H4 (cell line): Measurements from ENCODE around the gene SPATA46. TPM values are rescaled to one million over a fixed set of nuclear protein-coding genes. Genes with fewer than 3 reads are reported as not detected.

Source experiments
- DNase-seq: peaks from one replicate; pipeline ENCODE4 v3.0.0-alpha.2; 2015; ENCODE audit warnings: low spot score
- total RNA-seq: library from RNA; depleted of rRNA; stranded (reverse); fragments of >200 nt; shearing (Covaris generic); gene quantifications from 2 replicates; pipeline ENCODE4 v1.2.3, GENCODE V29; 2014

The SPATA46 gene
- total RNA-seq, 1 experiment from 2014 or later, result not detected

DNA sequence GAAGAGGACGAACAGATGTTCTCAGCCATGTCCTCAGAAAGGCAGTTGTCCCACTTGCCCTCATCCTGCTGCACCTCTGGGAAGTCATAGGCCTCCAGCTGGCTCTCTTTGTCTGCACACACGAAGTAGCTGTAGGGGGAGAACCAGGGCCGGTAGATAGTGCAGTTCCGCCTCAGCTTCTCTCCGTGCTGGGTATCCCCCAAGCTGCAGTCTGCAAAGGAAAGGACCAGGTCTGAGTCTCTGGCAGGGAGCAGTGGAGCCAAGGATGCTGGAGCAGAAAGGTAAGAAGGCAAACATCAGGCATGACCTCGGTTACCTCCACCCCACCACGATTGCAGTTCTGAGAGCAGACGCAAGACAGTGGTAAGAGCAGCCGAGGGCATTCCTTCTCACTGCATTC is 2.2 kb downstream of the SPATA46 start:
- DNase-seq, result no peak

DNA sequence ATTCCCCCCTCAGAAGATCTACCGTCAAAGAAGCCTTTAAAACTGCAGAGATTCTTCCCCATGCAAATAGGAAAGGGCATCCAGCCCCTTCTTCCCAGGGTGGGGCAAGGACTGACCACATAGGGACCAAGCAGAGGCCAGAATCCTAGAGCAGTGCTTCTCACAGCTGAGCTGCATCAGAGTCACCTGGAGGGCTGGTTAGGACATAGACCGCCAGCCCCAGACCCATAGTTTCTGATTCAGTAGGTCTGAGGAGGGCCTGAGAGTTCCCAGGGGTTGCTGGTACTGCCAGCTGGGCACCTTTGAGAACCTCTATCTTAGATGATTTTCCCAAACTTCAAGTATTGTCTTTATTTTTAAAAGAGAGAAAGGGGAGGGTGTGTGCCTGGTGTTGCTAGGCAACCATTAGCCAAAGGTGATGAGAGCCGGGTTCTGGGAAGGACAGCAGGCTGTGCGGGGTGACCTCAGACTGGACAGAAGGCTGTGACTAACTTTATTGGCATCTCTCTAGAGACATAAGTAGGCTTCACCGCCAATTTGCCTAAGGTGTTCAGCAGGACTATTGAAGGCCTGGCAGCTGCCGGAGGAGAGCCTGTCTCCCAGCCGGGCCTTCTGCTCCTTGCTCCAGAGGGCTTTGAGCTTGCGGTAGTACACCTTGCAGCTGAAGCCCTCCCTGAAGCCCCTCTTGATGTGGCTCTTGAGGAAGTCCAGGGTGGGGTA is 3.0 kb downstream of the SPATA46 start:
- no peak for DNase-seq

DNA sequence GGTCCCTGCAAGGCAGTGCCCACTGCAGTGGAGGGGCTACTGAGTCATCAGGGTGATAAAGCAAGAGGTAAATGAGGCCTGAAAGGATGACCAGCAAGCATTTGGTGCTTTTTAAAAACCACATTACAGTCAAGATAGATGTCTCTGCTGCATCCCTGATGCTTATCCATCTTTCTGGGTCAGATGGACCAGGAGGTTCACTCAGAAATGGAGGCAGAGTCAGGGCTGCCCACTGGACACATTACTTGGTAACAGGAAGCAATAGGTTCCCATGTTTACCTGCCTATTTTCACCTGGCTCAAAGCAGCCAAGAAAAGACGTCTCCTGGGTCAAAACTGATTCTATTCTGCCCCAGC is 3.6 kb downstream of the SPATA46 start:
- no peak for DNase-seq

DNA sequence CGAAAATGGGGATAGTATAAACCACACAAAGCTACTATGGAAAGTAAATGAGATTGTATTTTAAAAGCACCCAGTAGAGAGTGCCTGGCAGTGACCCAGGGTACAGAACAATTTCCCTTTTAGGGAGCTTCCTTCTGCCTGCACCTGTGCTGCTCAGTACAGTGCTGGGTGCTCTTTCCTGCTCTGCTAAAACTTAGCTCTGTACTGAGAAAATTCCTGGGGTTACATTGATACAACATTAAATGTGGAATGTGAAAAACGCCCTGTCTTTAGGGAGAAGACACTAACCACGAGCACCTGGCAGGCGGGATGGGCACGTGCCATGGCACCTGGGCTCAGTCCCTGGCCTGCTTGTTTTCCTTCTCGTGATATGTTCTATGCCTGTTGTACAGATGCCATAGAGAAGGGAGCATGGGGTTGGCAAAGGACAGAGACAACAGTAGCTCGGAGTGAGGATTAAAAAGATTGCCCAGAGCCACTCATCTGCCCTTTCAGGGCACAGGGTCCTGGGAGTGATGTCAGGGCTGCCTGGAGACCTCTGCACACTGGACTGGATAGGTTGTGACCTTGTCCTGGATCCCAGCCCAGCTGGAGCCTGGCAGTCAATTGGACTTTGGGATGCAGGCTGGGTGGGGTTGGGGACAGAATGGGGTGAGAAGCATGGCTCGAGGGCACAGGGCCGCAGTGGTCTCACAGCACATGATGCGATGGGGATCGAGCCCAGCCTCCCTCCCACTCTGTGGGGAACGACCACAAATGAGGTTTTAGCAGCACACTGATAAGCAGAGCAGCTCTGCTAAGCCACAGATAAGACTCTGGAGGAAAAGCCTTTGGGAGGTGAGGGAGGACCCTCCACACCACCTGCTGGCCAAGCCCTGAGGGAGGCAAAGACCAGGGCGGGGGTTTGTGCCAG is 4.2 kb downstream of the SPATA46 start:
- no peak for DNase-seq

DNA sequence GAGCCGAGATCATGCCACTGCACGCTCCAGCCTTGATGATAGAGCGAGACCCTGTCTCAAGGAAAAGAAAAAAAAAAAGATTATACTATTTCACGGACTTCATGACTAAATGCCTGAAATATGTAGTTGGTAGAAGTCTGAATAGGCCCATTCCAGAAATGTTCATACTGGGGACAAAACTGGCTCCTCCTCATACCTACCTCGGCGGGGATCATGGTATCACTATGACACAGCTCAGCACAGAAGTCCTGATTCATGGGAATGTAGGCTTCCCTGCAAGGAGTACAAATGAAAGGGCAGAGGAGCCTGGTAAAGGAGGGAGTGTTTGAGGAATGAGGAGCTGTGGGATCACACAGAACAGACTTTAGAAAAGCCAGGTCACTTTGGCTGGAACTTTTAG is 5.0 kb downstream of the SPATA46 start:
- no peak for DNase-seq

DNA sequence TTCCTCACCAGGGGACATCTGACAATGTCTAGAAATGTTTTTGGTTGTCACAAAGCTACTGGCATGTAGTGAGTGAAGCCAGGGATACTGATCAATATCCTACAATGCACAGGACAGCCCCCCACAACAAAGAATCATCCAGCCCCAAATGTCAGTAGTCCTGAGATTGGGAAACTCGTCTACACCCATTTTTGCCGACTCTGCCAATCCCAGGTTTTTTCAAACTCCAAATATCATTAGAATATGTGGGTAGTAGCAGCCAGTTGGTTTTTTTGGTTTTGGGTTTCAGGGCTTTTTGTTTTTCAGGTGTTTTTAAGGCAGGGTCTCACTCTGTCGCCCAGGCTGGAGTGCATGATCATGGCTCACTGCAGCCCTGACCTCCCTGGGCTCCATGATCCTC is 5.9 kb downstream of the SPATA46 start:
- no peak for DNase-seq

DNA sequence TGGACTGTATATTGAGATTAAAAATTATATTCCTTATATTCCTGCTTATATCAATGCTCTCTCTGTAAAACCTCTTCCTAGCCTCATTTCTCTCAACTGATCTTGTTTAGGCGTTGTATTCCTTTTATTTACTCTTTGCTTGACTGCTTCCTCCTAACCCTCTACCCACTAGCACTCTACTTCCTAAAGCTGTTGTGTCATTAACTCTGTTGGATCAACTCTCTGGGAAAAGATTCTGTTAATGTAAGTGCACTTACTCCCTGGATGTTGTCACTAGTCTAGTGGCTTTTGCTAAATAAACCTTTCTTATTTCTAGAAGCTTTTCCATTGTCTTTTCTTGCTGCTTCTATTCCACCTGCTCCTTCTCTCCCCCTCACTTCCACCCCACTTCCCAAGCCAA is 6.5 kb downstream of the SPATA46 start:
- DNase-seq, result no peak

DNA sequence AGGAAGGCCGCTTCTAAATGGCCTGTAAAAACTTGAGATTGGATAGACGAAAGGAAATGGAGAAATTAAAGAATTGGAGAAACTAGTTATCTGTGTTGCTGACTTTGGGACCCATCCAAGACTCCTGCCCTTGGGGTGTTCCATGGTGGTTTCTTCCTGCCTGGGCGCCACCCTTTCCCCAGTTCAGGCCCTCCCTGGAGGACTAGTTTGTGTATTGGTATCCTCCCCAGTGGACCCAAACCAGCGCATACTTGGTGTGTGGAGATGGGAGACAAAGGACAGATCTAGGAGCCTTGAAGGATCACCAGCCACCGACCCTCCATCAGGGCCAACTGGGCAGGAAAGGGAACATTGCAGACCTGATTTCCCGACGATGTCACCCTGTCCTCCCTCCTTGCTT is 7.1 kb downstream of the SPATA46 start:
- DNase-seq, result no peak

DNA sequence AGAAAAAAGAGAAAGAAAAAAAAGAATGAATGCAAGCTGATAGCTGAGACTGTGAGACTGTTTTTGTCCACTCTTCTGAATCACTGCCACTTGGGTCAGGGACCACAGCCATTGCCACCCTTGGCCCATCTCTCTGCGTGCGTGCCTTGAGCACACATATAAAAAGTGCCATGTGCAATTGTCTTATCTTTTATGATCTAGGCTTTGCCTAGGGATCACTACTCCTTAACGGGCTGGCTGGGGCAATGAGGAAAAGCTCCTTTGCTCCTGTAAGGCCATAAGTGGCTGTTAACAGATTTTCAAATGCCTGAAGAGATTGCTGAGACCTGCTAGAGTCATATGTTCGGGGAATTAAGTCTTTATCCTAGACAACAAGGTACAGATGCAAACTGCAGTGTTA is 8.2 kb downstream of the SPATA46 start:
- no peak for DNase-seq

DNA sequence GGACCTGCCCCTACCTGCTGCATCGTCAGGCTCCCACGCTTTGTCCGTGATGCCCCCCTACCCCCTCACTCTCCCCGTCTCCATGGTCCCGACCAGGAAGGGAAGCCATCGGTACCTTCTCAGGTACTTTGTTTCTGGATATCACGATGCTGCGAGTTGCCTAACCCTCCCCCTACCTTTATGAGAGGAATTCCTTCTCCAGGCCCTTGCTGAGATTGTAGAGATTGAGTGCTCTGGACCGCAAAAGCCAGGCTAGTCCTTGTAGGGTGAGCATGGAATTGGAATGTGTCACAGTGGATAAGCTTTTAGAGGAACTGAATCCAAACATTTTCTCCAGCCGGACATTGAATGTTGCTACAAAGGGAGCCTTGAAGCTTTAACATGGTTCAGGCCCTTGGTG is 8.9 kb downstream of the SPATA46 start:
- DNase-seq, result no peak

DNA sequence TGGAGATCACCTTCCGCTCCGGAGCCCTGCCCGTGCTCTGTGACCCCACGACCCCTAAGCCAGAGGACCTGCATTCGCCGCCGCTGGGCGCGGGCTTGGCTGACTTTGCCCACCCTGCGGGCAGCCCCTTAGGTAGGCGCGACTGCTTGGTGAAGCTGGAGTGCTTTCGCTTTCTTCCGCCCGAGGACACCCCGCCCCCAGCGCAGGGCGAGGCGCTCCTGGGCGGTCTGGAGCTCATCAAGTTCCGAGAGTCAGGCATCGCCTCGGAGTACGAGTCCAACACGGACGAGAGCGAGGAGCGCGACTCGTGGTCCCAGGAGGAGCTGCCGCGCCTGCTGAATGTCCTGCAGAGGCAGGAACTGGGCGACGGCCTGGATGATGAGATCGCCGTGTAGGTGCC is 9.6 kb downstream of the SPATA46 start:
- DNase-seq, result no peak

DNA sequence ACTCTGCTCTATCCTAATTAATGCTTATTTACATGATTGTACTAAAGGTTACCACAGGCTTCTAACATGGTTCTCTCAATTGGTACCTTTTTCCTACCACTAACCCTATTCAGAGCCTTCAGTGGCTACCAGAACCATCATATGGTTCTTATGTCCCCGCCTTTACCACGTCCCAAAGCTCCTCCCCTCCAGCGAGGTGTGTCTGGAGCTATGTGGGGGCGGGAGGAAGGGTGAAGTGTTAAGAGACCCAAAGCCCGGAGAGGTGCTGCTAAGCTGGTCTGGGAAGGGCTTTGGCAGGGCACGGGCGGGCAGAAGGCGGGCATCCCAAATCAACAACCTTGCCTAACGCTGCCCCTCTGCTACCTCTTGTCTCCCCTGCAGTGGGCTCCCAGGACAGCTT is 10.0 kb downstream of the SPATA46 start:
- DNase-seq, result no peak

DNA sequence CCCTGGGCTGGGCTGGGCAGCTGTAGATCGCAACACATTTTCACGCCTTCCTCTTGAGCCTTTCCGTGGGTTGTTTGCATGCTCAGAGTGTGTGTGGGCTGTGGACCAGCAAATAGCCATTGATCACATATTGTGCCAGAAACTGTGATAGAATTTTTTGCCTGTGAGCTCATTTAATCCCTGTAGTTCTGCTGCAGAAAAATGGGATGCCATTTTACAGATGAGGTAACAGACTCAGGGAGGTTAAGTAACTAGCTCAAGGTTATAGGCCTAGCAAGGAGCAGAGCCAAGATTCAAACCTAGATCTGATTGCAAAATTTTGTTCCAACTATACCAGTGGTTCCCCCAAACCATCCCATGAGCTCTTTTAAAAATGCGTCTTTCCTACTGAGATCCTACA is 10.5 kb downstream of the SPATA46 start:
- no peak for DNase-seq

DNA sequence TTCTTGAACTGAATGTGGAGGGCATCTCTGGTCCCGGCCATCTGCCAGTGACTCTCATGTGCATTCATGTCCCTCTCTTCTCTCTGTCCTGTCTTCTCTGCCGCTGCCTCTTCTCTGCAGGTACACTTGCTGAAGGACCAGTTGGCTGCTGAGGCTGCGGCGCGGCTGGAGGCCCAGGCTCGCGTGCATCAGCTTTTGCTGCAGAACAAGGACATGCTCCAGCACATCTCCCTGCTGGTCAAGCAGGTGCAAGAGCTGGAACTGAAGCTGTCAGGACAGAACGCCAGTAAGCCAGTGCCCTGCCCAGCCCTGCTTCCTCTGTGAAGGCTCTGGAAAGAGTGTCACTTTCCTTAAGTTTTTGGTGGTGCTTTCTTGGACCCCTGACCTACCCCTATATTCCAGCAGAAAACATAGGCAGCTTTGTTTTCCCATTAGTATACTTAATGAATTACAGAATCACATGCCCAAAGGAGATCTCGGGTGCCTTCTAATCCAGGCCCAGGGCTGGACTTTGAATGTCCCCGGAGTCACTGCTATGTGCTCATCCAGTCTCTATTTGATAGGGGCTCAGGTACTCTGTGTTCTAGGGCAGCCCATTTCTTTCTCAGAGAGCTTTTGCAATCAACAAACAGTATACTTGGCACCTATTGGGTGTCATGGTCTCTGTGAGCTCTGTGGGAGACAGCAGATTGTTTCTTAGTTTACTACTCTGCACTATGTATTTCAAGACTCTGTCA is 11.2 kb downstream of the SPATA46 start:
- DNase-seq, result no peak

DNA sequence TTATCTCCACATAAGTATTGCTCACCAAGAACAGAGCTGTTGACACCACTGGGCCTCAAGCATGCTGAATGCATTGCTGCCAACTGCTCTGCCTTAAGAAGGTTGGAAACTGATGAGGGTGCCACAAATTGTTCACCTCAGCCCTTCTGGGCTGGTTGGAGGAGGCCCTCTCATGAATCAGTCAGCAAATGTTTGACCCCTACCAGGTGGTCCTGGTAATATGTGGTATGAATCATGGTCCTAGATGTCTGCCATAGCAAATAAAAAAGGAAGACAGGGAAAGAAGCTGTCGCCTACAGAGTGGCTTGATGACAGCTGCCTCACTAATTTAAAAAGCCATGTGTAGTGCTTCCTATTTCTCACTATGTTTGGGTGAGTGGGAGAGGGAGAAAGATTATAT is 12.2 kb downstream of the SPATA46 start:
- DNase-seq, result no peak

DNA sequence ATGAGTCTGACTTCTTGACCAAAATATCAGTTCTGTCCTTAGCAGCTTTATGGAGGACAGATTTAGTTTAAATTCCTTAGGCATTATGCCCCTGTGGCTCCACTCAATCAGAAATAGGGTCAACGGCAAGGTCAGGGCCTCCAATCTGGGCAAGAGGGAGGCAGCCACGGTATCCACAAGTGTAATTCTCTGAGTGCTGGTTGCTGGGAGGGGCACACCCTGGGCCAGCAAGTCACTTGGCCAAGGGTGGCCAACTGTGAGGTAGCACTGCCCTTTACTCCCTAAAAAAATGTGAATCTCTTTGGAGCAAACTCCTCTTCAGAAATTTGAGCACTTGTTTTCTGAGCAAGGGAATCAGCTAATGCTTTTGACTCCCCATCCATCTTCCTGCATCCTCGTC is 12.8 kb downstream of the SPATA46 start:
- DNase-seq, result no peak

DNA sequence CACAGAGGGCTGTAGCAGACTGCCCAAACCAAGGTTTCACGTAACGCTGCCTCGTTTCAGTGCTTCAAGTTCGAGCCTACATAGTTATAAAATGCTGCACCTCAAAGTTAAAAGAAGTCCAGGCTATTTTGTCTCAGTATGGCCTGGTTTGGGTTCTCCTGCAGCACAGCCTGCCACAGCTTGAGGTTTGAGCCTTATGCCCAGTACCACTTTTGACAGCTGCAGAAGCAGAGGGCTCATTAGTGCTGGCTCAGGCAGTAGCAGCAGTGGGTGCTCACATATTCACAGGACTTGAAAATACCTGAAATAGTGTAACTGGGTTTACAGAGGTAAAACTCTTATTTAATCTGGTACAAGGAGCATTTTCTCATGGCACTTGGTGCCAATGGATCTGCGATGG is 15.3 kb downstream of the SPATA46 start:
- DNase-seq, result no peak

DNA sequence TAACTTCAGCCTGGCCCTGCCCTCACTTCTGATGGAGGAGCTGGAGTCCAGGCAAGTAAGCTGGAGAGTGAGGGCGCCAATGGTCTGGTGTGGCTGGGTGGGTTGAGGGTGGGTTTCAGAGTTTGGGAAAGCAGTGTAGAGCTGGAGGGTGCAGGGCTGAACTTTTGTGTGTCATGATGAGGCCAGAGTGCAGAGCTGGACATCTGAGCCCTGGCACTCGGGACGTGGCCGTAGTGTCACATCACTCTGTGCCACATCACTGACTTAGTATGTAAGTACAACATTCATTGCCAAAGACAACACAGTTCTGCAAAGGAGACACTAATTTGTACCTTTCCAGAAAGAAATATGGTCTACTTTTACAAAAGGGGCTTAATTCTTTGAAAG is 15.8 kb downstream of the SPATA46 start:
- no peak for DNase-seq

DNA sequence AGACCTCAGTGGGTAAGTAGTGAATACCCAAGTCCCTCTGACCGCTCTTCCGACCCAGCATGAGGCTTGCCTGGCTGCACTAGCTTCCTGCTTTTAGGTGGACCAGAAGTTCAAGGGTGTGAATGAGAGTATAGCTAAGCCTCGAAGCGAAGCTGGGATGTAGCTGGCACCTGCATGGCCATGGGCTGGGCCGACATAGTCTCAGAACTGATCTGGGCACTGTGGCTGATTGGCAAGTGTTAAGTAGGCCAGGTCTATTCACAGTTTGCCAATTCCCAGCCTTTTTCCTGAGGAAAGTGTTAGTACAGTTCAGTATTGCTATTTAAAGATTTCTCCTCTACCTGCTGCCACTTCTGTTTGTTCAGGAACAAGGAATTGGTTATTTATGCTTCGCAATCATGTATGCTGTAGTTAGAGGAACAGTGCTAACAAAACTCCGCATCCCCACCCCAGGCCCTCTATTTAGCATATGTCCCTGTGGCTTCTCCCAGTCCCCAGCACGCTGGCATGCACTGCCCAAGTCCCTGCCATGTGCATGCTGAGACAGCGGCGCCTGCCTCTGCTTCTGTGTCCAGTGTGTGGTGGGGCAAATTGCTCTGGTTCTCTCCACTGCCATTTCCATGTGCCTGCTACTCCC is 16.3 kb downstream of the SPATA46 start:
- DNase-seq, result no peak

DNA sequence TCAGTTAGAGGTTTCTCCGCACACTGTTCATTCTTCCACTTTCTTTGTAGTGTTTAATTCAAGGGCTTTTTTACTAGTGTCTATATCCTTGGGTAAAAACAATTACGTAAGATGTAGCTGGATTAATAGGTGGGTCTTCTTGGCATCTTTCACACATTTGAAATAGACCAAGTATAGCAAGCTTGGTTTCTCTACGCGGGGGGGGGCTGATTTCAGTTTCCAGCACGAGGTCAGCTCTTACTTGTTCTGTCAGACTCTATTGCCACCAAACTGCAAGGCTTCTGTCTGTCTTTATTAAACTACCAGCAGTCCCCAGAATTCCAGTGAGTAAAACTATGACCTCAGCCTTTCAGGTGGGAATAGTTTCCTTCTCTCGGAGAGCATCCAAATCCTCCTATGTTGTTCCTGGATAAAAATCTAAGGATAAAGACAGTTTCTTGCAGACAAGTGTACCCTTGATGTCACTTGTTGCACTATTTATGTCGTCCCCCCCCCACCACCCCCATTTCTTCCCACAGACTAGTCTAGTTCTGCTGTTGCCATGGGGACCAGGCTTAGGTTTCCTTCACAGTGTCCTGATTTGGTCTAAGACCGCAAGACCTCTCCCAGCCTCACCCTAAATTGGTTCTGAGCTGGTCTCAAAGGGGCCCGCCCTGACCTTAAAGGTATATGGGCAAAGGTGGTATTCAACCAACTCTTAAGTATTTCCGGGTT is 17.0 kb downstream of the SPATA46 start:
- no peak for DNase-seq

DNA sequence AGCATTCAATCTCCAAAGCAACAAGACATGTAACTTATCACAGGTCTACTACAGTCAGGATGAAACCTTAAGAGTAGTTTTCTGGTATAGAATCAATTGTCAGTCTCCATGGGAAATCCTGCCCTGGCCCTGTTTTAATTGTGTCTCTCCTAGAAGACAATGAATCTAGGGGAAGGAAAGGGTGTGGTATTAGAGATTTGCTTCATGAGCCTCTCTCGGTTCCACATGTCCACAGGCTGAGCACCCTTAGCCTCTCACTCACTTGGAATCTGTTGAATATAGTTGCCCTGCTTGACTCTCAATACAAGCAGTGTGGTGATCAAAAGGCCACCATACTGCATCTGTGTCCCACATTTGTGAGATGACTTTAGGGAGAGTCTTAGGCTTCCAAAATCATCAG is 17.7 kb downstream of the SPATA46 start:
- DNase-seq, result no peak
